Stimulated activated CD8-positive, alpha-beta memory T cell treated with anti-CD3 and anti-CD28 coated beads, Interleukin-15, amount 100 ng/mL, for 24 hours (primary cell): ENCODE results near the gene CLEC4E.
A peak's percentile ranks its signal among the peaks of the same experiment; 100 is the strongest.
"Not testable (repeated sequence)": the region's sequence is repeated elsewhere in the genome, so short reads cannot be mapped to it uniquely, and the experiment has no call there.

Experiments used
- DNase-seq: peaks from one replicate; pipeline ENCODE4 v3.0.0-alpha.2; 2020; ENCODE audit warnings: low read depth

Gene CLEC4E, protein sequence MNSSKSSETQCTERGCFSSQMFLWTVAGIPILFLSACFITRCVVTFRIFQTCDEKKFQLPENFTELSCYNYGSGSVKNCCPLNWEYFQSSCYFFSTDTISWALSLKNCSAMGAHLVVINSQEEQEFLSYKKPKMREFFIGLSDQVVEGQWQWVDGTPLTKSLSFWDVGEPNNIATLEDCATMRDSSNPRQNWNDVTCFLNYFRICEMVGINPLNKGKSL

DNA sequence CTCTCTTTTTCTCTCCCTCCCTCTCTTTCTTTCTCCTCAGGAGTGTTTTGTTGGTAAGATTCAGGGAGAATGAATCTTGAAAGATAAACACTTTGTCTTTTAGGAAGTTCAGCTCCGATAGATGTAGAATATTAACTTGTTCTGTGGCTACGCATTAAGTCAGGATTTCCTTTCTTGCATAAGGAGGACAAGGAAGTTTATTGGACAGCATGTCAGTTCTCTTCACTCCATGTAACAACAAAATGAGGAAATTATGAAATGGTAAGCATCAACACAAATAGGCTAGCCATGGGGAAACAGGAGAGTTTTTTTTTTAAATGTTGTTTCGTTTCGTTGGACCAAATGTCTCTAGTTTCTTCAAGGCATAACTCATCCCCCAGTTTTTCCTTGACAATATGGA lies at the start of gene CLEC4E:
CLEC4E (minus strand) TSS at position 75 of the 400 bp plus-strand sequence. CDS start 108 bp downstream, outside the sequence.
- not testable (repeated sequence) for DNase-seq

DNA sequence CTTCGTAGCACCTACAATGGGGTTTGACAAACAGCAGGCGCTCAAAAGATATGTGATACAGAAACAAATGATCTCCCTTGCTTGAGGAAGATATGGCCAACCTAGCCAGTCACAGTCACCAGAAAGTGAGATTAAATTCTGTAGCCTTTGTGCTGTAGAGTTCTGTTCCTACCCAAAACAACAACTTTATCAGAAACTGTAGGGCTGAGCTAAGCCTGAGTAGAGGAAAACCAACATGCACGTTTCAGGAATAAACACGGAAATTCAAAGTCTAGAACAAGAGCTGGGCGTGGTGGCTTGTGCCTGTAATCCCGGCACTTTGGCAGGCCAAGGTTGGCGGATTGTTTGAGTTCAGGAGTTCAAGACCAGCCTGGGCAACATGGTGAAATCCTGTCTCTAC lies 49.0 kb upstream of the CLEC4E start:
- DNase-seq: no peak

DNA sequence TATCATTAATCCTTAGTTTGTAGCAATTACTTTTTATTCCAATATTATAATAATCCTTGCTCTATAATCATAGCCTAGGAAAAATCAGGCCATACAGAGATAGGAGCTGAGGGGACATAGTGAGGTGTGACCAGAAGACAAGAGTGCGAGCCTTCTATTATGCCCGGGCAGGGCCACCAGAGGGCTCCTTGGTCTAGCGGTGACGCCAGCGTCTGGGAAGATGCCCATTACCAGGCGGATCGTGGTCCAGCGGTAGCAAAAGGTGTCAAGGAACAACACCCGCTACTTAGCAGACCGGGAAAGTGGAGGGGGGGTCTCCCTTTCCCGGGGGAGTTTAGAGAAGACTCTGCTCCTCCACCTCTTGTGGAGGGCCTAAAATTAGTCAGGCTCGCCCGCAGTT lies 43.8 kb upstream of the CLEC4E start:
- not testable (repeated sequence) for DNase-seq

DNA sequence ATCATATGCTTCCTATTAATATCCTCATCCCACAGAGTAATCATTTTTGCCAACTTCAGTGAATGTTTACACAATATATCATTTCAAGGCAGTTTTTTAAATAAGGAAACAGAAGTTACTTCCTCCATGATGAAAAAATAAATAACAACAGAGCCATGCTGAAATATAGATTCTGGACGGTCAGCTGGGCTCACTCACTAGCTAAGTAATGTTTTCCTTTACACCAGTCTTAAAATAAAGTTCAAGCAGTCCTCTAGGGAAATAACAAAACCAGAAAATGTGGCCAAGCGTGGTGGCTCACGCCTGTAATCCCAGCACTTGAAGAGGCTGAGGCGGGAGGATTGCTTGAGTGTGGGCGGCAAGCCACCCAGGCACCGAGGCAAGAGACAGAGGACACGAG lies 43.3 kb upstream of the CLEC4E start:
- no peak for DNase-seq

GRCh38 chr12:8581098-8581784 lies 40.5 kb upstream of the CLEC4E start:
- no peak for DNase-seq

DNA sequence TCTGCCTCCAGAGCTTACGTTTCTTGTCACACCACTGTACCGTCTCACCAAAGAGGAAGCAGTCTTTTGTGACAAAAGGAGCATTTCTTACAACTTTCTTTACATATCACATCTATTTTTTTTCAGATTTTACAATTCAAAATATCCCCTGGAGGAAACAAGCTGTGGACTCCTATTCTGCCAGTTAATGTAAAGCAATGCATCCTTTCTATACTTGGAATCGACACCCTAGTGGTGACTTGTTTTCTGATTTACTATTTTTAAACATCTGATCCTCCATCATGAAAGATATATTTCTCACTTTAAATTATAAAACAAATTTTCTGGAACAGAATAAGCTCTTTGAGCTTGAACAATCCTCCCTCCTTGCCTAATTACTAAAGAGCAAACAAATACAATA lies 37.2 kb upstream of the CLEC4E start:
- DNase-seq: no peak

GRCh38 chr12:8572507-8572906 lies 31.8 kb upstream of the CLEC4E start:
- DNase-seq: no peak

DNA sequence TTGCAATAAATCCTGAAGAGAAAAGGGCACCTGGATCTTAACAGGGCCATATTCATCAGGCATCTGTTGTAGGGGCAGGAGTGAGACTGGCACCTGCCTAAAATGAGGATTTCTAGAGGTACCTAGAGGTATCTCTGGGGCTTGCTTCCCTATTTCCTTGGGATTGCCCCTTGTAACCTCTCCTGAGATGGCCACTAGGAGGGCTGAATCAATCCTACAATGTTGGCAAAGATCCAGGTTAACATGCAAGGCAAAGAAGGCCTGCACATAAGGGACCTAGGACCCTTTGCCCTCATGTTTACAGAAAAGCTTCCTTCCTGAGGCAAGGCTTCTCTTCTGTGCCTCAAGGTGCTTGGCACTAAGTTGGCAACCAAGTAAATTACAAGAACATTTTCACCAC lies 25.8 kb upstream of the CLEC4E start:
- no peak for DNase-seq

- DNase-seq: not testable (repeated sequence)
Measured at GRCh38 chr12:8566052-8566451, 25.3 kb upstream of the CLEC4E start.

GRCh38 chr12:8564656-8565055 lies 24.0 kb upstream of the CLEC4E start:
- no peak for DNase-seq

DNA sequence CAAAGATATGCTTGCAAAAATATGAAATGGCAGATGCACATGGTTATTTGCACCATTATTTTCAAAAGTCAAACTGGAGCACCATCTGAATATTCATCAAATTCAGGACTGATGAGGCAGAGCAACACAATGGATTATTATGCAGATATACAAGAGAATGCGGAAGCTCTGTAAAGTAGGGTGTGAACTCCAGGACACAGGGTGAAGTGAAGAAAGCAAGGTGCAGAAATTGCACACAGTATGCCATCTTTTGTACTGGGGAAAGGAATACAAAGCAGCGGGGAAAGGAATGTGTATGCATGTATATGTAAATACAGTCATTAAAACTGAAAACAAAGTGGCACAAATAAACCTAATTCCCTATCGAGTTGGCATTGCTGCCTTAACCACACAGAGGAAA lies 22.7 kb upstream of the CLEC4E start:
- DNase-seq: no peak

DNA sequence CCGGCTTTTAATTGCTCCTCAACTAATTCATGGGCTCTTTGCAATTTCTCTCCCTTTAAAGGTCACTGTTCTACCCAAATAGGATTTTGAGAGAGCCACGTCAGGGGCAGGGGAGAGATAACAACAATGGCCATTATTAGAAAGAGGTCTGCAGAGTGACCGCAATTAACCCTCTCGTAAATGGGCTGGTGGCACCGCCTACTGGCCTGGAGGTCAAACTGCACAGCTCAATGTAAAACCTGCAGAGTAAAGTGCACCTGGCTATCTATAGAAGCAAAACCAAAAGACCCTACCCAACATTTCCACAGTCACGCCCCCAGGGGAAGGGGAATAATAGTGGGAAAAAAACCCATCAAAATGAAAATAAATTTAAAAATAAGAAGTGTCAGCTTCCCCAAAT lies 21.6 kb upstream of the CLEC4E start:
- DNase-seq: no peak

- no peak for DNase-seq
Measured at GRCh38 chr12:8561011-8561410, 20.3 kb upstream of the CLEC4E start.

DNA sequence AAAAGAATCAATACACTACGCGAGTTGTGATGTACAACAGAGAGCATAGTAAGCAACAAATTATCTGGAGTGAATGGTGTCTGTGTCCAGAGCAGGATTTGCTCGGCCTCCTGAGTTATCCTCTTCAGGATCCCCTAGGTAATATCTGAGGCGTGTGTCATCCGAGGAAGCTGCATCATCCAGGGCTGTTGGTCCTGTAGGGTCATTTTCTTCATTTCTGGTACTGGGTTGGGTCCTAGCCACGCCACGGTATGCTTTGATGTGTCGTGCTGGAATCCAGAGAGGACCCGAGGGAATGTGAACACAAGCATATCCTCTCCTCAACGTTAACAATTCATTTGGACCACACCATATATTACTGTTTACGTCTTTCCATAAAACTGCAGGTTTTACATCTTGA lies 19.0 kb upstream of the CLEC4E start:
- DNase-seq: no peak

DNA sequence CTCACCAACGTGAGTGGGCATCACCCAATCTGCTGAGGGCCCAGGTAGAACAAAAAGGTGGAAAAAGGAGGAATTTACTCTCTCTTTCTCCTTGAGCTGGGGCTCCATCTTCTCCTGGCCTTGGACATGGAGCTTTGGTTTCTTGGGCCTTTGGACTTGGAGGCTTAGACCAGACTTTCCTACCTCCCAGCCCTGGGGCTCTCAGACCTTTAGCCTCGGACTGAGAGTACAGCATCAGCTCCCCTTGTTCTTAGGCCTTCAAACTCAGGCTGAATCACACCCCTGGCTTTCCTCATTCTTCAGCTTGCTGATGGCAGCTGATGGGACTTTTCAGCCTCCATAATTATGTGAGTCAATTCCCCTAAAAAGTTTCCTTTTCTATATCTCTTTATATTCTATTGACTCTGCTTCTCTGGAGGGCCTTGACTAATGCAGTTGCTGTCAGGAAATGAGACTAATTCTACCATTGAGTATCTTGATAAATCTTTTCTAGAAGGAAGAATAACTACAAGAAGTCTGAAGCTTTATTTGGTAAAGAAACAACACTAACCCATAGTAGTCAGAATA lies 15.9 kb upstream of the CLEC4E start:
- DNase-seq: no peak

DNA sequence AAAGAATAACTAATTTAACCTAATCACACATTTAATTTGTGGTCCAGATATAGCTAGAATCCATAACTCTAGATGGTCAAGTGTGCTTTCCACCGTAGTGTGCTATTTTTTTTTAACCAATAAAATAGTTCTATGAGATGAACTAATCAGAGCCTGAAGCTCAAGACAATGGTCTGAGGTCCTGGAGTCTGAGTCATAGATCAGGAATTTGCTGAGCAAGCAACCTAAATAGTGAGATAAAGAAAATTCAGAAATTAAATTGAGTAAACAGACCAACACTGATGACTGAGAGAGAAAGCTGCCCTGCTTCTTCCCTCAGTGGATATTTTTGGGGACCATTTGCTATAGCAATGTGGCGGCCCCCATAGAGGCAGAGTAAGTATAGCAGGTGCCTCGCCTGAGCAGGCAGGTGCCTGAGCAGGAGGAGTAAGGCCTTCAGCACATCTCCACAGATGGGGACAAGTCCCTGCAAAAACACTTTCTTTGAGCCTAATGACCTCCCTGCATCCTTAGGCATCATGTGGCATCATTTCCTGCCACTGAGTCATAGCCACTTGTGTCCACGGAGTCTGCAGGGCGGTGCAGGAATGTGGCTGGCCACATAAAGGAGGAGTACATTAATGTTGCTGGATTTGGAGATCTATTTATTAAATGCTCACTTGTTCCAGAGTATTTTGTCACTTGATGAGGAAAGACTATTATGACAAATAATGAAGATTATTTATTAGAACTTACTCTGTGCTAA lies 13.9 kb upstream of the CLEC4E start:
- no peak for DNase-seq

DNA sequence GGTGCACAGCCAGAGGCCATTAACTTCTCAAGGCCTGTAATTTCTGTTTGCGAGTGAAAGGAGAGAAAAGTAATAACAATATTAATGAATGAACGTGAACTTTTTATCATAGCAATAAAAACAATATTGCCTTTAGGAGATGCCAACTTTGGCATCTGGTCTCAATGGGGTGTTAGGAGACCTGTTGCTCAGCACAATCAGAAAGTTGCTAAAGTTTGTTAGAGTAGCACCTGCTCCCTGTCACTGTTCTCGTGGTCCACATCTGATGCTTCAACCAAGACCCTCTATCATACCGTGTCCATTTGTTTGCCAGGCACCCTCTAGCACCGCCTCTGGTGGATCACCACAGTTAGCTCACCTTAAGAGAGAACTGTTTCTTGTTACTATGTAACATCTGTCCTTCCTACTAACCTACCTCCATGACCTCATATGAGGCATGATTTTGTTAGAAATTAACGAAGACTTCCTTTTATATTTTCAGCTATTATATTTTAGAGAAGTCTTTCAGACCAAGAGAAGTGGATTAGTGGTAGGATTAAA lies 12.5 kb upstream of the CLEC4E start:
- DNase-seq: no peak

GRCh38 chr12:8549381-8549780 lies 8.7 kb upstream of the CLEC4E start:
- no peak for DNase-seq

DNA sequence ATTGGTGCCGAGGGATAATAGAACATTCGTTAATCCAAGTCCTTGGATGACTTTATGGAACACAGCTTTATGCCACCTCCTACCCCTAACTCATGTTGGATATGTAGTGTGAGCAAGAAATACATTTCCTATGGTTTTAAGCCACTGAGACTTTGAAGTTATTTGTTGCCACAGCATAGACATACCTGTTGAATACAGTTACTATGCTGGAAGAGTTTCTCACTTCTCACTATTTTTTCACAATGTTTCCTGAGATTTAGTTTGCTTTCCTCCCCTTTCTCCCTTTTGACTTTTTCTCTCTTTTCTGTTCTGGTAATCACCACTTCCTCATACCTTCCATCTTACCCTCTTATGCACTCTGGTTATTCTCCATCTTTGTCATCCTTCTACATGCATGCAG lies 7.5 kb upstream of the CLEC4E start:
- DNase-seq: no peak

DNA sequence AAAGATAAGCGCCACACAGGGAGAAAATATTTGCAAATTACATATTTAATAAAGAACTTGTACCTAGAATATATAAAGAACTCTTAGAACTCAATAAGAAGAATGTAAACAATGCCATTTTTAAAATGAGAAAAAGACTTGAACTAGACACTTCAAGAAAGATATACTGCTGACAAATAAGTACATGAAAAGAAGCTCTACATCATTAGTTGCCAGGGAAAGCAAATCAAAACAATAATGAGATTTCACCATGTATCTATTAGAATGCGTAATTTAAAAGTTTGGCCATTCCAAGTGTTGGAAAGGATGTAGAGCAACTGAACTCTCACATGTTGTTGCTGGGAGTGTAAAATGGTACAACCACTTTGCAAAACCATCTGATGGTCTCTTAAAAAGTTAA lies 6.9 kb upstream of the CLEC4E start:
- DNase-seq: no peak

DNA sequence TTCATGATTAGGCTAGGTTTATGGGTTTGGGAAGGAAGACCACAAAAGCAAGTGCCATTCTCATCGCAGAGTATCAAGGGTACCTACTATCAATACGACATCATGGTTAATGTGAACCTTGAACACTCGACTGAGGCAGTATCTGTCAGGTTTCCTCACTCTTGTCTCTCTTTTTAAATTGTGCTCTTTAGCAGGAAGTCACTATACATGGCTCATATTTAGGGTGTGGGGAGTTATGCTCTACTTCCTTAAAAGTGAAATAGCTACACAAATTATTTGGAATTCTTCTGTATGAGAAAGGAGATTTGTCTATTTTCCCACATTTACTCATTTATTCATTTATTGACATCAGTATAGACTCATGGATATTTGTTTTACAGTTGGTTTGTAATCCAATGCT lies 5.9 kb upstream of the CLEC4E start:
- no peak for DNase-seq

DNA sequence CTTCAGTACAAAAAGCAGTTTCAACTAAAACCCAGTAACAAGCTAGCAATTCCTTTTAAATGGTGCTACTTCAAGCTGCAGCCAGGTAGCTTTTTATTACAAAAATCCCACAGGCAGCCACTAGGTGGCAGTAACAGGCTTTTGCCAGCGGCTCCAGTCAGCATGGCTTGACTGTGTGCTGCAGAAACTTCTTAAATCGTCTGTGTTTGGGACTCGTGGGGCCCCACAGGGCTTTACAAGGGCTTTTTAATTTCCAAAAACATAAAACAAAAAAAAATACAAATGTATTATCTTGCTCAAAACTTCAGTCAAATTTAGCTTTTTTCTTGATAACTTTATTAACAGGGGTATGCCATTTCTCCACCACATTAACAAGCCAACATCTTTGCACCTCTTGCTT lies 3.6 kb upstream of the CLEC4E start:
- peak; percentile 34 for DNase-seq

DNA sequence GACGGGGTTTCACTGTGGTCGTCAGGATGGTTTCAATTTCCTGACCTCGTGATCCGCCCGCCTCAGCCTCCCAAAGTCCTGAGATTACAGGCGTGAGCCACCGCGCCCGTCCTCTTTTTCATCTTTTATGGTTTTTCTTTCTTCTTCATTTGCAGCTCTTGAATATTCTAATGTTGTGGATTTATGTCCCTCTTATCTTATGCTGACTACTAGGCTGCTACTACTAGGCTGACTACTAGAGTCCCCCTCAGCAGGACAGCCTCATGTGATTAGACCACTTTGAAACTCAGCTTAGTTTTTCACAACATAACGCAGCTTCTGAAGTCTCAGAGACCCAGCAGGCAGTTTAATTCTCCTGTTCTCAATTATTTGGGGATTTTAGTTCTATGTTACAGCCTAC lies 857 bp upstream of the CLEC4E start:
- no peak for DNase-seq
